Stimulated activated naive CD4-positive, alpha-beta T cell (primary cell): ENCODE data around the gene SH3PXD2B.

Experiments used
- DNase-seq, 6 experiments: peaks; one replicate each; lab custom pipeline; 2025; lab: John Stamatoyannopoulos, UW

SH3PXD2B gene

GRCh38 chr5:172453206-172453985, 929 bp downstream of the SH3PXD2B start:
- peak in 1 of 6 experiments; percentile 9 for DNase-seq

- no peak for DNase-seq
Observed at GRCh38 chr5:172452398-172453205, 1.7 kb downstream of the SH3PXD2B start.

- DNase-seq = no peak
Observed at GRCh38 chr5:172451771-172452197, 2.5 kb downstream of the SH3PXD2B start.

- DNase-seq = peak in 3 of 6 experiments; percentile 17 to 39 (median 36)
Observed at GRCh38 chr5:172450861-172451695, 3.2 kb downstream of the SH3PXD2B start.

- DNase-seq = no peak
Observed at GRCh38 chr5:172450453-172450852, 3.9 kb downstream of the SH3PXD2B start.

- DNase-seq = no peak
Observed at GRCh38 chr5:172448999-172449398, 5.3 kb downstream of the SH3PXD2B start.

GRCh38 chr5:172447646-172448365, 6.5 kb downstream of the SH3PXD2B start:
- DNase-seq = no peak

- no peak for DNase-seq
Observed at GRCh38 chr5:172446336-172447051, 7.8 kb downstream of the SH3PXD2B start.

GRCh38 chr5:172445866-172446265, 8.5 kb downstream of the SH3PXD2B start:
- no peak for DNase-seq

- no peak for DNase-seq
Observed at GRCh38 chr5:172444626-172445365, 9.5 kb downstream of the SH3PXD2B start.

GRCh38 chr5:172444110-172444510, 10.2 kb downstream of the SH3PXD2B start:
- no peak for DNase-seq

GRCh38 chr5:172443441-172444109, 10.8 kb downstream of the SH3PXD2B start:
- DNase-seq = no peak

GRCh38 chr5:172442592-172442991, 11.7 kb downstream of the SH3PXD2B start:
- DNase-seq = no peak

- DNase-seq = no peak
Observed at GRCh38 chr5:172441262-172441751, 13.0 kb downstream of the SH3PXD2B start.

- DNase-seq = no peak
Observed at GRCh38 chr5:172440486-172440885, 13.8 kb downstream of the SH3PXD2B start.

GRCh38 chr5:172439785-172440477, 14.4 kb downstream of the SH3PXD2B start:
- peak in 1 of 6 experiments; percentile 3 for DNase-seq

- DNase-seq = no peak
Observed at GRCh38 chr5:172438319-172438668, 16.0 kb downstream of the SH3PXD2B start.

GRCh38 chr5:172437445-172438318, 16.6 kb downstream of the SH3PXD2B start:
- DNase-seq = no peak
